Epithelial cell of esophagus (primary cell): ENCODE measurements around the gene RPS26.
A peak's percentile ranks its signal among the peaks of the same experiment; 100 is the strongest.
"Not testable (repeated sequence)": the region's sequence is repeated elsewhere in the genome, so short reads cannot be mapped to it uniquely, and the experiment has no call there.

Experiments used
- DNase-seq: peaks from one replicate; pipeline ENCODE4 v3.0.0; 2010; ENCODE audit warnings: low read depth
- H3K4me3 ChIP-seq: 2 replicates; pipeline ENCODE4 v1.5.1; 2011; ENCODE audit warnings: mild to moderate bottlenecking, low read length, control low read depth
- TF ChIP-seq, protein P1 (sequence below): IDR thresholded peaks from 2 replicates; pipeline ENCODE4 v1.5.1; 2011; ENCODE audit warnings: low read depth, mild to moderate bottlenecking, low read length, control low read depth, inconsistent platforms; ENCODE audit not compliant: insufficient read depth; ENCODE audit errors: missing control alignments

RPS26 gene

GRCh38 chr12:56041552-56042429 lies at the start of gene RPS26:
Gene RPS26 (plus strand): TSS chr12:56041918. CDS start chr12:56042167, 249 bp downstream.
- TF ChIP-seq, protein P1, sequence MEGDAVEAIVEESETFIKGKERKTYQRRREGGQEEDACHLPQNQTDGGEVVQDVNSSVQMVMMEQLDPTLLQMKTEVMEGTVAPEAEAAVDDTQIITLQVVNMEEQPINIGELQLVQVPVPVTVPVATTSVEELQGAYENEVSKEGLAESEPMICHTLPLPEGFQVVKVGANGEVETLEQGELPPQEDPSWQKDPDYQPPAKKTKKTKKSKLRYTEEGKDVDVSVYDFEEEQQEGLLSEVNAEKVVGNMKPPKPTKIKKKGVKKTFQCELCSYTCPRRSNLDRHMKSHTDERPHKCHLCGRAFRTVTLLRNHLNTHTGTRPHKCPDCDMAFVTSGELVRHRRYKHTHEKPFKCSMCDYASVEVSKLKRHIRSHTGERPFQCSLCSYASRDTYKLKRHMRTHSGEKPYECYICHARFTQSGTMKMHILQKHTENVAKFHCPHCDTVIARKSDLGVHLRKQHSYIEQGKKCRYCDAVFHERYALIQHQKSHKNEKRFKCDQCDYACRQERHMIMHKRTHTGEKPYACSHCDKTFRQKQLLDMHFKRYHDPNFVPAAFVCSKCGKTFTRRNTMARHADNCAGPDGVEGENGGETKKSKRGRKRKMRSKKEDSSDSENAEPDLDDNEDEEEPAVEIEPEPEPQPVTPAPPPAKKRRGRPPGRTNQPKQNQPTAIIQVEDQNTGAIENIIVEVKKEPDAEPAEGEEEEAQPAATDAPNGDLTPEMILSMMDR = peak; percentile 53
- peak; percentile 99 for DNase-seq
- H3K4me3 ChIP-seq = peak within 1 kb of the TSS; percentile 68

DNA sequence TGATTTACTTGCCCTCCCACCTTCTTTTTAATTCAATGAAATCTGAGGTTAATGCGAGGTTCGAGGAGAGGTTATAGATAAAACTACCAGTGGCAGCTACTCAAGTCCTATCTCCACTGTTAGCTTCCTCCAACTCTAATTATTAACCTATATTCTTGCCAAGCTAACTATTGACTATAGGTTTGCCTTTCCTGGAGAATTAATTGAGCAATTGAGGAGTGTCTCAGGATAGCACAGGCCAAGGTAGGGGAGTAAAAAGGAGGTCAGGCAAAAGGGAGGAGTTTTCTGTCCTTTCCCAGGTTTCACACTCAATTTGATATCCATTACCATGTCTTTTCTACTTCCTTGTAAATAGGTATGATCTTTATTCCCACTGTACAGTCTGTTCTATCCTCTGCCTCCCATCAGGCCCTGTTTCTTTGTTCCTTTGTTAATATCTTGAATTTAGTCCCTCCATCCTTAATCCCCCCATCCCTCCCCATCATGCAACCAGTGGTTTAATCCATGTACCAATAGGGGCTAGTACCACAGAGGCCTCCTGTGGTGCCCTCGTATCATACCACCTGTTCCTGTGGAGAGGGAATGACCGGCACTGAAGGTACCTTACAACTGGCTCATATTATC lies 48.4 kb upstream of the RPS26 start:
- H3K4me3 ChIP-seq = no peak overlapping the region
- TF ChIP-seq, protein P1 = no peak
- no peak for DNase-seq

- DNase-seq = no peak
- TF ChIP-seq, protein P1 = no peak
- H3K4me3 ChIP-seq = no peak overlapping the region
These were observed 46.4 kb upstream of the RPS26 start for GRCh38 chr12:55995366-55995765.

DNA sequence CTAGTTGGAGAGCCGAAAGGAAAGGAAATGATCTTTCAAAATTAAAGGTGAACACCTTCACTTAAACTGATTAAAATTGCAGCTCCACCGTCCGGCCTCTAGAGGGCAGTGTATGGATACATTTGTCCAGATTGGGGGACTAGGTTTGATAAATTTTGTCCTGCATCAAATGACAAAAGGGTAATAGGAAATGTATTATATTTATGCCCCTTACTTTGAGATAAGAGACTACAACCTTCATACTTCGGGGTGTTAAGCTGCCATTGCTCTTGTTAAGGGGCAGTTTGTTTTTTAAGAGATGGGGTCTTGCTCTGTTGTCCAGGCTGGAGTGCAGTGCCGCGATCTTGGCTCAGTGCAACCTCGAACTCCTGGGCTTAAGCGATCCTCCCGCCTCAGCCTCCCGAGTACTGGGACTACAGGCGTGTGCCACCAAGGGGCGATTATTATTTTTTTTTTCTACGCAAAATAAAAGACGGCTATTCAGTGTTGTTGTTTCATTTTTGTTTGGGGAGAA lies 45.5 kb upstream of the RPS26 start:
- peak; percentile 70 for DNase-seq
- peak overlapping the region; percentile 81 for H3K4me3 ChIP-seq
- TF ChIP-seq, protein P1 = peak; percentile 88

DNA sequence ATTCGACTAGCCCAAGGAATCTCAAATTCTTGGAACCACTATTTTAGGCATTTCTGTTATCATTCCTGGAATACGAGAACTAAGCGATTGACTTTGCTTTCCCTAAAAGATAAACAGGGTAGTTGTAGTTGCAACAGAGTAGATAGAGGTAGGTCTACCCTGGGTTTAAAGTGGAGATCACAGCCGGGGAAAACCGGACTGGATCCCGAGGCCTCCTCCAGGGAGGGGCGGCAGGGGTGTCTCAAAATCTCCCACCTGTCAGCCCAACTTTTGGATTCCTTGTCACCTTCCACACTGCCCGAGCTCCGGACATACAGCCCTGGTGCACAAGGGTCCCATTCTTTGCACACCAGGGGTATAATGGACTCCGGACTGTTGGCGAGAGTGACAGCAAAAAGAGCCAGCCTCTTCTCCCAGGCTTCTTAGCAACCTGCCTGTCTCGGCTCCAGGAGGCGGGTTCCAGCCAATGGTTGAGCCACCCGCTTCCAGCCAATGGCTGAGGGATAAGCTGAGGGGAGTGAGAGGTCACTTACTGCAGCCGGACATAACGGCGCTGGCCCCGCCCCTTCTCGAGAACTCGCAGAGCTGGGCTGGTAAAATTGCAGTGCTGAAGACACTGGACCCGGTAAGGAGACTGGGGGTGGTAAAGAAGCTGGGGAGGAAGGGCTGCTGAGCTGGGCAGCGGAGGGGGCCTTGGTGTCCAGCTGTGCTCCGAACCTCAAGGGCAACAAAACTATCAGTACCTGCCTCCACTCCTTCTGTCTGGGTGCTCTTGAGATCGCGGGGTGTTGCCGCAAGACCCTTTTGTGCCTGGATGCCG lies 44.8 kb upstream of the RPS26 start, which contains the start of gene SUOX:
Gene SUOX (plus strand): TSS at position 562 of the 820 bp plus-strand sequence. CDS start 4,946 bp downstream, outside the sequence.
- H3K4me3 ChIP-seq = peak within 1 kb of the TSS; percentile 81
- peak; percentile 94 for DNase-seq
- TF ChIP-seq, protein P1 = no peak

DNA sequence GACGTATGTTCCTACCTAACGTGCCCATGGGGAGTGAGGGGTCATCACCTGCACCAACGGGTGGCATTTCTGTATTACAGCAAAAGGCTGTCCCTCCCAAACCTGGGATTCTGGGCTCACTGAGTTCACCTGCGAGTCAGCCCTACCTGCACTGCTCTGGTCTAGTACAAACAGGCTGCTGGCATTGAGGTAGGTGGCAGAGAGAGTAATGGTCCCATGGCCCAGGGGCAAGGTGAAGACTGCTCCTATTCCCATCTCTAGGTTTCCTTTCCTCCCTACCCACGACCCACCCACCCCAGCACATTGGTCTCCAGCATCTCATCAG lies 44.2 kb upstream of the RPS26 start:
- peak; percentile 17 for DNase-seq
- H3K4me3 ChIP-seq = peak overlapping the region; percentile 81
- TF ChIP-seq, protein P1 = no peak

- DNase-seq, H3K4me3 ChIP-seq: not testable (repeated sequence)
These were observed 42.2 kb upstream of the RPS26 start for GRCh38 chr12:55999522-55999921.

DNA sequence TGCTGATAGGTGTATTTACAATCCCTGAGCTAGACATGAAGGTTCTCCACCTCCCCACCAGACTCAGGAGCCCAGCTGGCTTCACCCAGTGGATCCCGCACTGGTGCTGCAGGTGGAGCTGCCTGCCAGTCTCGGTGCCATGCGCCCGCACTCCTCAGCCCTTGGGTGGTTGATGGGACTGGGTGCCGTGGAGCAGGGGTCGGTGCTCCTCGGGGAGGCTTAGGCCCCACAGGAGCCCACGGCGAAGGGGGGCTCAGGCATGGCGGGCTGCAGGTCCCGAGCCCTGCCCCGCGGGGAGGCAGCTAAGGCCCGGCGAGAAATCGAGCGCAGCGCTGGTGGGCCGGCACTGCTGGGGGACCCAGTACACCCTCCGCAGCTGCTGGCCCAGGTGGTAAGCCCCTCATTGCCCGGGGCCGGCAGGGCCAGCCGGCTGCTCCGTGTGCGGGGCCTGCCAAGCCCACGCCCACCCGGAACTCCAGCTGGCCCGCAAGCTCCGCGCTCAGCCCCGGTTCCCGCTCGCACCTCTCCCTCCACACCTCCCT lies 41.6 kb upstream of the RPS26 start:
- not testable (repeated sequence) for DNase-seq, H3K4me3 ChIP-seq
